Measurements from ENCODE around the gene DLEC1.

DNA sequence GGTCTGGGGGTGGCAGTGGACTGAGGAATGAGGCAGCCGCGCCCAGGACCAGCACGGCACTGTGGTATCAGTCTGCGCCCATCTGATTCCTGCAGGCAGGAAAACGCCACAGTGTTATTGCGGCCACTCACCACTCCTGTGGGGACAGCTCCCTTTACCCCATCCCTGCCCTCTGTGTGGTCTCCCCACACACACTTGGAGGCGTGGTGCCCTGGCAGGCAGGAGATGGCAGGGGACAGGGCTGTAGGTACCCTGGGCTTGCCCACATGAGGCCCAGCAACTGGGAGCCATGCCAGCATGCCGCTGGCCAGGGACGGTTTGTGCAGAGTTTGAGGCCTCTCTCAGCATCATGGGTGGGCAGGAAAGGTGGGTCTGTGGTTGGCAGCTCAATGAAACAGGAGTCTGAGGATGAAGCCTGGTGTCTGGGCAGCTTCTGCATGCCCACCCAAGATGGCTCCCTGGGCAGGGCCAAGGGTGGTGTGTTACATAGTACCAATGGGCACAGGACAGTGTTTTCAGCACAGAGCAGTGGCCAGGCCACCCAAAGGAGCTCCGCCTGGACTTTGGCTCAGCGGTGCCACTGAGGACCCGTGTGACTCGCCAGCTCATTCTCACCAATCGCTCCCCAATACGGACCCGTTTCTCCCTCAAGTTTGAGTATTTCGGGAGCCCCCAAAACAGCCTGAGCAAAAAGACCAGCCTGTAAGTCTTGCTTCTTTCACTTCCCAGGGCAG lies 70.7 kb downstream of the DLEC1 start:
- TF ChIP-seq EZH2 (IDR thresholded peaks at IDR 0.05; ENCODE audit: borderline replicate concordance, insufficient read depth, low read length, poor library complexity, severe bottlenecking) = no peak
- TF ChIP-seq EP300 (conservative IDR thresholded peaks at IDR 0.05; ENCODE audit: poor library complexity, severe bottlenecking) = no peak
- TF ChIP-seq, protein P1, sequence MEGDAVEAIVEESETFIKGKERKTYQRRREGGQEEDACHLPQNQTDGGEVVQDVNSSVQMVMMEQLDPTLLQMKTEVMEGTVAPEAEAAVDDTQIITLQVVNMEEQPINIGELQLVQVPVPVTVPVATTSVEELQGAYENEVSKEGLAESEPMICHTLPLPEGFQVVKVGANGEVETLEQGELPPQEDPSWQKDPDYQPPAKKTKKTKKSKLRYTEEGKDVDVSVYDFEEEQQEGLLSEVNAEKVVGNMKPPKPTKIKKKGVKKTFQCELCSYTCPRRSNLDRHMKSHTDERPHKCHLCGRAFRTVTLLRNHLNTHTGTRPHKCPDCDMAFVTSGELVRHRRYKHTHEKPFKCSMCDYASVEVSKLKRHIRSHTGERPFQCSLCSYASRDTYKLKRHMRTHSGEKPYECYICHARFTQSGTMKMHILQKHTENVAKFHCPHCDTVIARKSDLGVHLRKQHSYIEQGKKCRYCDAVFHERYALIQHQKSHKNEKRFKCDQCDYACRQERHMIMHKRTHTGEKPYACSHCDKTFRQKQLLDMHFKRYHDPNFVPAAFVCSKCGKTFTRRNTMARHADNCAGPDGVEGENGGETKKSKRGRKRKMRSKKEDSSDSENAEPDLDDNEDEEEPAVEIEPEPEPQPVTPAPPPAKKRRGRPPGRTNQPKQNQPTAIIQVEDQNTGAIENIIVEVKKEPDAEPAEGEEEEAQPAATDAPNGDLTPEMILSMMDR (IDR thresholded peaks at IDR 0.05; ENCODE audit: poor library complexity, severe bottlenecking) = no peak
- TF ChIP-seq, protein P2, sequence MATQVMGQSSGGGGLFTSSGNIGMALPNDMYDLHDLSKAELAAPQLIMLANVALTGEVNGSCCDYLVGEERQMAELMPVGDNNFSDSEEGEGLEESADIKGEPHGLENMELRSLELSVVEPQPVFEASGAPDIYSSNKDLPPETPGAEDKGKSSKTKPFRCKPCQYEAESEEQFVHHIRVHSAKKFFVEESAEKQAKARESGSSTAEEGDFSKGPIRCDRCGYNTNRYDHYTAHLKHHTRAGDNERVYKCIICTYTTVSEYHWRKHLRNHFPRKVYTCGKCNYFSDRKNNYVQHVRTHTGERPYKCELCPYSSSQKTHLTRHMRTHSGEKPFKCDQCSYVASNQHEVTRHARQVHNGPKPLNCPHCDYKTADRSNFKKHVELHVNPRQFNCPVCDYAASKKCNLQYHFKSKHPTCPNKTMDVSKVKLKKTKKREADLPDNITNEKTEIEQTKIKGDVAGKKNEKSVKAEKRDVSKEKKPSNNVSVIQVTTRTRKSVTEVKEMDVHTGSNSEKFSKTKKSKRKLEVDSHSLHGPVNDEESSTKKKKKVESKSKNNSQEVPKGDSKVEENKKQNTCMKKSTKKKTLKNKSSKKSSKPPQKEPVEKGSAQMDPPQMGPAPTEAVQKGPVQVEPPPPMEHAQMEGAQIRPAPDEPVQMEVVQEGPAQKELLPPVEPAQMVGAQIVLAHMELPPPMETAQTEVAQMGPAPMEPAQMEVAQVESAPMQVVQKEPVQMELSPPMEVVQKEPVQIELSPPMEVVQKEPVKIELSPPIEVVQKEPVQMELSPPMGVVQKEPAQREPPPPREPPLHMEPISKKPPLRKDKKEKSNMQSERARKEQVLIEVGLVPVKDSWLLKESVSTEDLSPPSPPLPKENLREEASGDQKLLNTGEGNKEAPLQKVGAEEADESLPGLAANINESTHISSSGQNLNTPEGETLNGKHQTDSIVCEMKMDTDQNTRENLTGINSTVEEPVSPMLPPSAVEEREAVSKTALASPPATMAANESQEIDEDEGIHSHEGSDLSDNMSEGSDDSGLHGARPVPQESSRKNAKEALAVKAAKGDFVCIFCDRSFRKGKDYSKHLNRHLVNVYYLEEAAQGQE (IDR thresholded peaks at IDR 0.05; ENCODE audit: borderline replicate concordance) = no peak
- TF ChIP-seq MXI1 (conservative IDR thresholded peaks at IDR 0.05; ENCODE audit: poor library complexity, severe bottlenecking) = no peak
- TF ChIP-seq POLR2AphosphoS5 (IDR thresholded peaks at IDR 0.05) = no peak
- TF ChIP-seq RAD21 (conservative IDR thresholded peaks at IDR 0.05) = no peak
- no peak for TF ChIP-seq SMC3 (conservative IDR thresholded peaks at IDR 0.05; ENCODE audit: poor library complexity)
- no peak for TF ChIP-seq TAF1 (IDR thresholded peaks at IDR 0.05; ENCODE audit: low read depth)
